ENCODE measurements around the gene FBXL7.
"Not testable (repeated sequence)": the region's sequence is repeated elsewhere in the genome, so short reads cannot be mapped to it uniquely, and the experiment has no call there.

The FBXL7 gene

GRCh38 chr5:15858326-15858725 is 358.3 kb downstream of the FBXL7 start:
- H3K36me3 ChIP-seq (ENCODE audit: insufficient read depth, low read length), result no peaks in the 10 kb centered on the region
- no peak for TF ChIP-seq EZH2 (IDR thresholded peaks at IDR 0.05; ENCODE audit: borderline replicate concordance, low read length)
- no peak for TF ChIP-seq CTCF (IDR thresholded peaks at IDR 0.05; ENCODE audit: low read length)
- H3K4me2 ChIP-seq (ENCODE audit: low read length), result no peak overlapping the region
- no peak overlapping the region for H2AFZ ChIP-seq (ENCODE audit: low read length)
- H3K27me3 ChIP-seq (ENCODE audit: insufficient read depth, low read length), result no peaks in the 10 kb centered on the region
- no peaks in the 10 kb centered on the region for H3K9me2 ChIP-seq (ENCODE audit: low read depth, low read length)
- no peaks in the 10 kb centered on the region for H3K9me3 ChIP-seq (ENCODE audit: low read length)
- H3K4me3 ChIP-seq (ENCODE audit: low read depth, low read length, poor library complexity, severe bottlenecking), result no peak overlapping the region
- no peaks in the 10 kb centered on the region for H3K4me1 ChIP-seq (ENCODE audit: insufficient read depth, low read length, severe bottlenecking)
- no peak overlapping the region for H3K9ac ChIP-seq (ENCODE audit: low read length)
- H4K20me1 ChIP-seq (ENCODE audit: insufficient read depth, low read length), result no peaks in the 10 kb centered on the region
- H3F3A ChIP-seq (ENCODE audit: insufficient read depth, low read length), result no peaks in the 10 kb centered on the region
- H3K27ac ChIP-seq (ENCODE audit: low read depth, low read length, poor library complexity, severe bottlenecking), result no peak overlapping the region
- H3K79me2 ChIP-seq (ENCODE audit: insufficient read depth, low read length), result no peaks in the 10 kb centered on the region

- Histone ChIP-seq H4K20me1 (ENCODE audit: insufficient read depth, low read length) (no peaks in the 10 kb centered on the region), H3K9me2 (ENCODE audit: low read depth, low read length) (no peaks in the 10 kb centered on the region), H3F3A (ENCODE audit: insufficient read depth, low read length) (no peaks in the 10 kb centered on the region), H3K9me3 (ENCODE audit: low read length) (no peaks in the 10 kb centered on the region), H3K9ac (ENCODE audit: low read length) (no peak overlapping the region), H3K4me2 (ENCODE audit: low read length) (no peak overlapping the region), H3K79me2 (ENCODE audit: insufficient read depth, low read length) (no peaks in the 10 kb centered on the region), H2AFZ (ENCODE audit: low read length) (no peak overlapping the region), H3K27me3 (ENCODE audit: insufficient read depth, low read length) (no peaks in the 10 kb centered on the region), H3K4me3 (ENCODE audit: low read depth, low read length, poor library complexity, severe bottlenecking) (no peak overlapping the region), H3K36me3 (ENCODE audit: insufficient read depth, low read length) (no peaks in the 10 kb centered on the region), H3K4me1 (ENCODE audit: insufficient read depth, low read length, severe bottlenecking) (no peaks in the 10 kb centered on the region), H3K27ac (ENCODE audit: low read depth, low read length, poor library complexity, severe bottlenecking) (no peak overlapping the region)
- no peak for TF ChIP-seq CTCF (IDR thresholded peaks at IDR 0.05; ENCODE audit: low read length)
- no peak for TF ChIP-seq EZH2 (IDR thresholded peaks at IDR 0.05; ENCODE audit: borderline replicate concordance, low read length)
These were observed 364.7 kb downstream of the FBXL7 start for GRCh38 chr5:15864536-15865215.

GRCh38 chr5:15872259-15872658 is 372.3 kb downstream of the FBXL7 start:
- not testable (repeated sequence) for H4K20me1 ChIP-seq (ENCODE audit: insufficient read depth, low read length); H3K4me3 ChIP-seq (ENCODE audit: low read depth, low read length, poor library complexity, severe bottlenecking); H3K79me2 ChIP-seq (ENCODE audit: insufficient read depth, low read length); H3K27ac ChIP-seq (ENCODE audit: low read depth, low read length, poor library complexity, severe bottlenecking); H3K9ac ChIP-seq (ENCODE audit: low read length); H3K9me2 ChIP-seq (ENCODE audit: low read depth, low read length); H2AFZ ChIP-seq (ENCODE audit: low read length); H3K27me3 ChIP-seq (ENCODE audit: insufficient read depth, low read length); H3K36me3 ChIP-seq (ENCODE audit: insufficient read depth, low read length); H3F3A ChIP-seq (ENCODE audit: insufficient read depth, low read length); H3K9me3 ChIP-seq (ENCODE audit: low read length); H3K4me1 ChIP-seq (ENCODE audit: insufficient read depth, low read length, severe bottlenecking); H3K4me2 ChIP-seq (ENCODE audit: low read length)

GRCh38 chr5:15877914-15878313 is 377.9 kb downstream of the FBXL7 start:
- Histone ChIP-seq H3K4me2 (ENCODE audit: low read length) (no peak overlapping the region), H3K4me1 (ENCODE audit: insufficient read depth, low read length, severe bottlenecking) (no peaks in the 10 kb centered on the region), H3K9ac (ENCODE audit: low read length) (no peak overlapping the region), H3K4me3 (ENCODE audit: low read depth, low read length, poor library complexity, severe bottlenecking) (no peak overlapping the region), H2AFZ (ENCODE audit: low read length) (no peak overlapping the region), H3K27me3 (ENCODE audit: insufficient read depth, low read length) (no peaks in the 10 kb centered on the region), H3F3A (ENCODE audit: insufficient read depth, low read length) (no peaks in the 10 kb centered on the region), H3K79me2 (ENCODE audit: insufficient read depth, low read length) (no peaks in the 10 kb centered on the region), H3K36me3 (ENCODE audit: insufficient read depth, low read length) (no peaks in the 10 kb centered on the region), H4K20me1 (ENCODE audit: insufficient read depth, low read length) (no peaks in the 10 kb centered on the region), H3K9me2 (ENCODE audit: low read depth, low read length) (no peaks in the 10 kb centered on the region), H3K9me3 (ENCODE audit: low read length) (no peaks in the 10 kb centered on the region), H3K27ac (ENCODE audit: low read depth, low read length, poor library complexity, severe bottlenecking) (no peak overlapping the region)
- no peak for TF ChIP-seq EZH2 (IDR thresholded peaks at IDR 0.05; ENCODE audit: borderline replicate concordance, low read length)
- no peak for TF ChIP-seq CTCF (IDR thresholded peaks at IDR 0.05; ENCODE audit: low read length)
